ENCODE results near the gene ARPC1A.
"Not testable (repeated sequence)": the region's sequence is repeated elsewhere in the genome, so short reads cannot be mapped to it uniquely, and the experiment has no call there.

GRCh38 chr7:99415513-99416127 lies 89.9 kb downstream of the ARPC1A start:
- TF ChIP-seq CTCF (conservative IDR thresholded peaks at IDR 0.05; ENCODE audit: low read depth, low read length): peak; percentile 49
- TF ChIP-seq EZH2phosphoT487 (IDR thresholded peaks at IDR 0.05; ENCODE audit: borderline replicate concordance, low read length); EZH2 (IDR thresholded peaks at IDR 0.05; ENCODE audit: low read length, unreplicated experiment): not testable (repeated sequence)
